Measurements from ENCODE around the gene SLC22A3. TPM values are rescaled to one million over a fixed set of nuclear protein-coding genes. Genes with fewer than 3 reads are reported as not detected.
"Not testable (repeated sequence)": the region's sequence is repeated elsewhere in the genome, so short reads cannot be mapped to it uniquely, and the experiment has no call there.

Gene SLC22A3
- total RNA-seq, 3 donors from 2014 or later = 1.4 to 7.3 (median 1.6) TPM

- TF ChIP-seq, protein P1, sequence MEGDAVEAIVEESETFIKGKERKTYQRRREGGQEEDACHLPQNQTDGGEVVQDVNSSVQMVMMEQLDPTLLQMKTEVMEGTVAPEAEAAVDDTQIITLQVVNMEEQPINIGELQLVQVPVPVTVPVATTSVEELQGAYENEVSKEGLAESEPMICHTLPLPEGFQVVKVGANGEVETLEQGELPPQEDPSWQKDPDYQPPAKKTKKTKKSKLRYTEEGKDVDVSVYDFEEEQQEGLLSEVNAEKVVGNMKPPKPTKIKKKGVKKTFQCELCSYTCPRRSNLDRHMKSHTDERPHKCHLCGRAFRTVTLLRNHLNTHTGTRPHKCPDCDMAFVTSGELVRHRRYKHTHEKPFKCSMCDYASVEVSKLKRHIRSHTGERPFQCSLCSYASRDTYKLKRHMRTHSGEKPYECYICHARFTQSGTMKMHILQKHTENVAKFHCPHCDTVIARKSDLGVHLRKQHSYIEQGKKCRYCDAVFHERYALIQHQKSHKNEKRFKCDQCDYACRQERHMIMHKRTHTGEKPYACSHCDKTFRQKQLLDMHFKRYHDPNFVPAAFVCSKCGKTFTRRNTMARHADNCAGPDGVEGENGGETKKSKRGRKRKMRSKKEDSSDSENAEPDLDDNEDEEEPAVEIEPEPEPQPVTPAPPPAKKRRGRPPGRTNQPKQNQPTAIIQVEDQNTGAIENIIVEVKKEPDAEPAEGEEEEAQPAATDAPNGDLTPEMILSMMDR (IDR thresholded peaks at IDR 0.05) = no peak
- Histone ChIP-seq H3K4me3 (no peak overlapping the region), H3K4me1 (ENCODE audit: low read depth) (no peaks in the 10 kb centered on the region), H3K36me3 (ENCODE audit: low read depth) (no peaks in the 10 kb centered on the region), H3K9me3 (no peaks in the 10 kb centered on the region)
- intact Hi-C loops (cut with DNase I, micrococcal nuclease) = no loop called here
- DNase-seq (no peak), ATAC-seq (no peak)
These were observed 89.6 kb downstream of the SLC22A3 start for GRCh38 chr6:160437775-160438174.

DNA sequence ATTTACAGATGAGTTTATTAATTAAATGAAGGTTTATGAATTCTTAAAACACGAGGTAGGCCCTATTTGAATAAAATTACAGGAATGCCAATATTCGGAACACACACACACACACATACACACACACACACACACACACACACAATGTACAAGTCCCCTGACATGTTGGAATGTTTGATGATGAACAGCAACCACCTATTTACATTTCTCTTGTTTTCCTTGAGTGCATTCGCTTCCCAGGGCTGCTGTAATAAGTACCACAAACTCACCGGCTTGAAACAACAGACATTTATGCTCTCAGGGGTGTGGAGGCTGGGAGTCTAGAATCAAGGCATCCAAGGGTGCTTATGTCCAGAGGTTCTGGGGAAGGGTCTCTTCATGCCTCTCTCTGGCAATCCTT lies 90.3 kb downstream of the SLC22A3 start:
- DNase-seq = no peak
- TF ChIP-seq, protein P1 (IDR thresholded peaks at IDR 0.05) = no peak
- Histone ChIP-seq H3K4me1 (ENCODE audit: low read depth) (no peaks in the 10 kb centered on the region), H3K36me3 (ENCODE audit: low read depth) (no peaks in the 10 kb centered on the region), H3K9me3 (no peaks in the 10 kb centered on the region), H3K4me3 (no peak overlapping the region)
- intact Hi-C loops (cut with DNase I, micrococcal nuclease) = no loop called here
- no peak for ATAC-seq

DNA sequence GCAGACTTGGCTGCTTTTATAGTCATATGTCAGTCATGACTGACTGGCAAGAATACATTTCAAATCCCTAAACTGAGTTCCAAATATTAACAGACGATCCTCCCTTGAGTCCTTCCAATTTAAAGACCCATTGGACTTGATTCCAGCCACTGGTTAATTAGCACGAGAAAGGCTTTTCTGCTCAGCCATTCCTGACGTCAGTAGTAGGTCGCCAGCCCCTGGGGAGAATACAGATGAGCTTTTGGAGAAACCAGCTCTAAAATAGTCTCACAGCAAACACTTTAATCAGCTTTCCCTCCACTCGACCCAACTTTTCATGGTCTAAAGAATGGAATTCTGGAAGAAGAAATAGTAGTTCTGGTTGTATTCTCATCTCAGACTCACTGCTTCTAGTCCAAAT lies 91.6 kb downstream of the SLC22A3 start:
- H3K4me1 ChIP-seq (ENCODE audit: low read depth) = no peaks in the 10 kb centered on the region
- H3K4me3 ChIP-seq = no peak overlapping the region
- intact Hi-C loops (cut with DNase I, micrococcal nuclease) = no loop called here
- ATAC-seq (no peak), DNase-seq (no peak)
- TF ChIP-seq, protein P1 (IDR thresholded peaks at IDR 0.05) = no peak
- no peaks in the 10 kb centered on the region for H3K36me3 ChIP-seq (ENCODE audit: low read depth)
- no peaks in the 10 kb centered on the region for H3K9me3 ChIP-seq

DNA sequence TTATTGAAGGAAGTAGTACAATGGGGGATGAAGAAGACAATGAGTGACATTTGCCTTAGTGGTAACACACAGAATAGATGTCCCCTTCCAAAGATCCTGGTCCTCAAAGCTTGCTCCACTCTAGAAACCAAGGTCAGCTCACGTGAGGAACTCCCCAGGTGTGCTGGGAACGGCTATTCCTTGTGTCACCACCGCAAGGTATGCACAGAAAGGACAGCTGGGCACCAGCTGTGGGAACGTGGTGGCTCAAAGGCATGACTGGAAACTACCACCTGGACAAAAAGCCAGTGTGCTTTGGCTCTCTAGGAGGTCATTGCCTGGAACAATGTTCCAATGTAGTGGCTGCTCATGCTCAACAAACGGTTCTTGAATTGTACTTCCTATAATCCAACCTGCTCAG lies 94.0 kb downstream of the SLC22A3 start:
- TF ChIP-seq, protein P1 (IDR thresholded peaks at IDR 0.05) = no peak
- ATAC-seq (no peak), DNase-seq (no peak)
- intact Hi-C loops (cut with DNase I, micrococcal nuclease) = no loop called here
- H3K36me3 ChIP-seq (ENCODE audit: low read depth) = no peaks in the 10 kb centered on the region
- H3K4me3 ChIP-seq = no peak overlapping the region
- H3K4me1 ChIP-seq (ENCODE audit: low read depth) = no peaks in the 10 kb centered on the region
- H3K9me3 ChIP-seq = no peaks in the 10 kb centered on the region

- H3K9me3 ChIP-seq = no peaks in the 10 kb centered on the region
- no peak for ATAC-seq
- no peak overlapping the region for H3K4me3 ChIP-seq
- intact Hi-C loops (cut with DNase I, micrococcal nuclease) = no loop called here
- H3K4me1 ChIP-seq (ENCODE audit: low read depth) = no peaks in the 10 kb centered on the region
- DNase-seq = no peak
- TF ChIP-seq, protein P1 (IDR thresholded peaks at IDR 0.05) = no peak
- H3K36me3 ChIP-seq (ENCODE audit: low read depth) = no peaks in the 10 kb centered on the region
These were observed 97.0 kb downstream of the SLC22A3 start for GRCh38 chr6:160445130-160445529.

DNA sequence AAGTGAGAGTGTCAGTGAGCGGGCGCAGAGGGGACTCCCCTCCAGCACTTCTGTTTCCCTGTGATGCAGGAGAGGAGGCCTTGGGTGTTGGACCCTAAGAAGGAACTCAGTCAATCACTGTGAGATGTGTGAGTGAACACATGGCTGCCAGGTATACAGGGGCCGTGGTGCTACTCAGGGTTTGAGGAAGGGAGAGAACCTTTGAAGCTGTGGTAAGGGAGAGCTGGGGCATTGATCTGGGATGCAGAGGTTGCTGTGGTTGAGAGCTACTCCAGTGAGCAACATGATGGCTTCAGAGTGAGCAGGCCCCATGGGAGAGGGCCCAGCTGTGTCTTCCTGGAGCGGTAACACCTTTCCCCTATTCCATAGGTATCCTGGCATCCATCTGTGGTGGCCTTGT lies 99.2 kb downstream of the SLC22A3 start:
- DNase-seq (no peak), ATAC-seq (no peak)
- Histone ChIP-seq H3K9me3 (no peaks in the 10 kb centered on the region), H3K4me3 (no peak overlapping the region), H3K4me1 (ENCODE audit: low read depth) (no peaks in the 10 kb centered on the region), H3K36me3 (ENCODE audit: low read depth) (no peaks in the 10 kb centered on the region)
- intact Hi-C loops (cut with DNase I, micrococcal nuclease) = no loop called here
- TF ChIP-seq, protein P1 (IDR thresholded peaks at IDR 0.05) = no peak

- DNase-seq, ATAC-seq: not testable (repeated sequence)
- intact Hi-C loops (cut with DNase I, micrococcal nuclease) = loop anchor here (10.0 kb wide), 3 partner anchors 355 to 585 kb away; no protein-coding TSS in a partner anchor
These were observed 101.6 kb downstream of the SLC22A3 start for GRCh38 chr6:160449787-160450186.

More at GRCh38 chr6:160449787-160450186, 101.6 kb downstream of the SLC22A3 start:
- H3K9me3 ChIP-seq; H3K4me3 ChIP-seq; H3K36me3 ChIP-seq (ENCODE audit: low read depth); H3K4me1 ChIP-seq (ENCODE audit: low read depth): not testable (repeated sequence)
